PC-9 (cell line): Measurements from ENCODE around the gene COL5A3. TPM values are rescaled to one million over a fixed set of nuclear protein-coding genes. Genes with fewer than 3 reads are reported as not detected.
A peak's percentile ranks its signal among the peaks of the same experiment; 100 is the strongest.

Source experiments
- BruUV-seq: library from RNA; stranded (reverse); fragments of 400-500 nt; replicated peaks from 2 replicates; lab custom pipeline; 2021; lab: Mats Ljungman, UMichigan
- CTCF ChIA-PET: fragments of 300-600 bp; sonication (Branson Sonifier 250); formaldehyde crosslinking; loops from one replicate; lab custom pipeline; 2022; ENCODE audit warnings: antibody characterized with exemption; lab: Charles Lee
- POLR2A ChIA-PET: fragments of 300-600 bp; sonication (Branson Sonifier 250); formaldehyde crosslinking; loops from one replicate; lab custom pipeline; 2022; ENCODE audit warnings: antibody characterized with exemption; ENCODE audit not compliant: unreplicated experiment; lab: Charles Lee
- DNase-seq, 2 experiments: peaks; one replicate each; pipeline versions ENCODE4 v3.0.0 to v3.0.0-alpha.2; 2015 to 2022; ENCODE audit warnings: mixed read lengths in 1 of 2
- H2AFZ ChIP-seq: fragments of 200-600 bp; sonication (generic); 2 replicates; pipeline ENCODE4 v1.8.1; 2017; ENCODE audit warnings: antibody characterized with exemption
- H3F3A ChIP-seq: fragments of 200-600 bp; sonication (generic); 2 replicates; pipeline ENCODE4 v1.8.1; 2017; ENCODE audit warnings: antibody characterized with exemption, mild to moderate bottlenecking, low read depth; ENCODE audit not compliant: insufficient read depth
- H3K27ac ChIP-seq: fragments of 200-600 bp; sonication (generic); 2 replicates; pipeline ENCODE4 v1.6.1; 2016; ENCODE audit warnings: mixed run types
- H3K27me3 ChIP-seq: fragments of 200-600 bp; sonication (generic); 2 replicates; pipeline ENCODE4 v1.6.1; 2016; ENCODE audit warnings: low read depth, mixed run types; ENCODE audit not compliant: insufficient read depth
- H3K36me3 ChIP-seq: fragments of 200-600 bp; sonication (generic); 2 replicates; pipeline ENCODE4 v1.6.1; 2016; ENCODE audit warnings: low read depth, mixed run types
- H3K4me1 ChIP-seq: fragments of 200-600 bp; sonication (generic); replicated peaks from 2 replicates; pipeline ENCODE4 v1.6.1; 2016; ENCODE audit warnings: mixed run types; ENCODE audit not compliant: insufficient read depth
- H3K4me2 ChIP-seq: fragments of 200-600 bp; sonication (generic); 2 replicates; pipeline ENCODE4 v1.6.1; 2017; ENCODE audit warnings: mixed run types
- H3K4me3 ChIP-seq: fragments of 200-600 bp; sonication (generic); 2 replicates; pipeline ENCODE4 v1.6.1; 2016; ENCODE audit warnings: mixed run types
- H3K79me2 ChIP-seq: fragments of 200-600 bp; sonication (generic); 2 replicates; pipeline ENCODE4 v1.6.1; 2017; ENCODE audit warnings: low read depth, mixed run types
- H3K9me2 ChIP-seq: fragments of 200-600 bp; sonication (generic); 2 replicates; pipeline ENCODE4 v1.8.1; 2017; ENCODE audit warnings: mild to moderate bottlenecking; ENCODE audit not compliant: insufficient read depth
- H3K9me3 ChIP-seq: fragments of 200-600 bp; sonication (generic); 2 replicates; pipeline ENCODE4 v1.8.1; 2016; ENCODE audit warnings: low read depth; ENCODE audit not compliant: insufficient read depth
- H4K20me1 ChIP-seq: fragments of 200-600 bp; sonication (generic); 2 replicates; pipeline ENCODE4 v1.8.1; 2017; ENCODE audit not compliant: insufficient read depth
- EZH2 ChIP-seq: fragments of 200-600 bp; sonication (generic); IDR thresholded peaks from 2 replicates; pipeline ENCODE4 v1.8.0; 2017; ENCODE audit warnings: antibody characterized with exemption, low read depth
- intact Hi-C: fragments of 100-400 bp; cut with micrococcal nuclease; formaldehyde crosslinking; loops from one replicate; pipeline ENCODE4 v1.10.0; 2022; ENCODE audit not compliant: unreplicated experiment
- total RNA-seq: library from RNA; stranded (reverse); gene quantifications from 2 replicates; pipeline ENCODE4 v1.2.3, GENCODE V29; 2021
- TF ChIP-seq, protein P1 (sequence below): fragments of 200-600 bp; sonication (generic); conservative IDR thresholded peaks from 2 replicates; pipeline ENCODE4 v1.6.1; 2017; ENCODE audit warnings: mixed run types, antibody characterized with exemption, mild to moderate bottlenecking, moderate library complexity

The COL5A3 gene
- total RNA-seq, 1 experiment from 2014 or later = not detected

DNA sequence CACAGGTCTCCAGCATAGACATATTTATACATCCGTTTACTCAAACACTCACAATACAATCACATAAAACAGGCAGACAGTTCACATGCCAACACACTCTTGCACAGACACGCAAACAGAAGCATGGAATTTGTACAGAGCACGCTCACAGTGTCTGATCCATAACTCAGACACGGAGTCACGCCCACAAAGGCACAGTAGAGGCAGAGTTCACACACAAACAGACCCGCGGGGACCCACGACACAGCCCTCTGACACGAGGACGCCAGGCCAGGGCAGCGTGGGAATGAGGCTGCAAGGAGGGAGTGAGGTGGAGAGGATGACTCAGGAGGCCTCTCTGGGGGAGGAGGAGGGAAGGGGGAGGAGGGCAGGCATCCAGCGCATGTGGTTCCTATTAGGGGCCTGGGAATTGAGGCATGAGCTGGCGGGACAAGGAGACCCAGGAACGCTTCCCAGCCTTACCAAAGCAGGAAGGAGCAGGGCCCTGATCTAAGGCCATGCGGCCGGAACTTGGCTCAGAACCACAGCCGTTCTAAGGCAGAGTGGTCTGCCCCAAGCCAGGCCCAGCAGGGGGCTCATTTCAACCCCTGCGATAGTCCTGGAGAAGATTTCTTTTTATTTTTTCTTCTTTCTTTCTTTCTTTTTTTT, 64.9 kb downstream of the COL5A3 start:
- POLR2A ChIA-PET = no interaction called here
- Histone ChIP-seq H3K9me3 (peaks cover 11% of the 10 kb centered on the region; the same call in 1 of the 2 replicates), H3K36me3 (no peaks in the 10 kb centered on the region), H2AFZ (no peak overlapping the region), H3K4me1 (no peaks in the 10 kb centered on the region), H3K27me3 (peaks cover 29% of the 10 kb centered on the region; the same call in 1 of the 2 replicates), H3F3A (no peaks in the 10 kb centered on the region), H3K79me2 (no peaks in the 10 kb centered on the region), H3K4me2 (peak overlapping the region; percentile 31; the same call in 1 of the 2 replicates), H3K9me2 (no peaks in the 10 kb centered on the region), H4K20me1 (no peaks in the 10 kb centered on the region), H3K4me3 (no peak overlapping the region), H3K27ac (no peak overlapping the region)
- CTCF ChIA-PET = no interaction called here
- no peak for DNase-seq
- BruUV-seq = no TSS peak
- intact Hi-C loops = no loop called here
- TF ChIP-seq, protein P1, sequence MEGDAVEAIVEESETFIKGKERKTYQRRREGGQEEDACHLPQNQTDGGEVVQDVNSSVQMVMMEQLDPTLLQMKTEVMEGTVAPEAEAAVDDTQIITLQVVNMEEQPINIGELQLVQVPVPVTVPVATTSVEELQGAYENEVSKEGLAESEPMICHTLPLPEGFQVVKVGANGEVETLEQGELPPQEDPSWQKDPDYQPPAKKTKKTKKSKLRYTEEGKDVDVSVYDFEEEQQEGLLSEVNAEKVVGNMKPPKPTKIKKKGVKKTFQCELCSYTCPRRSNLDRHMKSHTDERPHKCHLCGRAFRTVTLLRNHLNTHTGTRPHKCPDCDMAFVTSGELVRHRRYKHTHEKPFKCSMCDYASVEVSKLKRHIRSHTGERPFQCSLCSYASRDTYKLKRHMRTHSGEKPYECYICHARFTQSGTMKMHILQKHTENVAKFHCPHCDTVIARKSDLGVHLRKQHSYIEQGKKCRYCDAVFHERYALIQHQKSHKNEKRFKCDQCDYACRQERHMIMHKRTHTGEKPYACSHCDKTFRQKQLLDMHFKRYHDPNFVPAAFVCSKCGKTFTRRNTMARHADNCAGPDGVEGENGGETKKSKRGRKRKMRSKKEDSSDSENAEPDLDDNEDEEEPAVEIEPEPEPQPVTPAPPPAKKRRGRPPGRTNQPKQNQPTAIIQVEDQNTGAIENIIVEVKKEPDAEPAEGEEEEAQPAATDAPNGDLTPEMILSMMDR = no peak
- TF ChIP-seq EZH2 = no peak

DNA sequence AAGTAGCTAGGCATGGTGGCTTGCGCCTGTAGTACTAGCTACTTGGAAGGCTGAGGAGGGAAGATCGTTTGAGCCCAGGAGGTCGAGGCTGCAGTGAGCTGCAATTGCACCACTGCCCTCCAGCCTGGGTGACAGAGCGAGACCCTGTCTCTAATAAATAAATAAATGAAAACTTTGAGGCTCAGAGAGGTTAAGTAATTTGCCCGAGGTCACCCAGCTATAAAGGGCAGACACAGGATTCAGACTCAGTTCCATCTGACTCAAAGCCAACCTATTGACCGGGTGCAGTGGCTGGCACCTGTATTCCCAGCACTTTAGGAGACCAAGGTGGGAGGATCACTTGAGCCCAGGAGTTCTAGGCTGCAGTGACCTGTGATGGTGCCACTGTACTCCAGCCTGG, 66.6 kb downstream of the COL5A3 start:
- Histone ChIP-seq H3K36me3 (no peaks in the 10 kb centered on the region), H3K4me3 (no peak overlapping the region), H4K20me1 (no peaks in the 10 kb centered on the region), H3F3A (no peaks in the 10 kb centered on the region), H3K9me3 (peaks cover 11% of the 10 kb centered on the region; the same call in 1 of the 2 replicates), H2AFZ (no peak overlapping the region), H3K27ac (no peak overlapping the region), H3K4me2 (no peak overlapping the region), H3K9me2 (no peaks in the 10 kb centered on the region), H3K4me1 (no peaks in the 10 kb centered on the region), H3K79me2 (no peaks in the 10 kb centered on the region), H3K27me3 (peaks cover 35% of the 10 kb centered on the region; the same call in 1 of the 2 replicates)
- ChIA-PET POLR2A (no interaction called here), CTCF (interaction anchor here (0.6 kb wide), 1 partner anchor 318 kb away, joined by 3 read pairs; no protein-coding TSS in a partner anchor)
- intact Hi-C loops = no loop called here
- DNase-seq = no peak
- no TSS peak for BruUV-seq
- TF ChIP-seq, protein P1 = no peak
- TF ChIP-seq EZH2 = no peak

DNA sequence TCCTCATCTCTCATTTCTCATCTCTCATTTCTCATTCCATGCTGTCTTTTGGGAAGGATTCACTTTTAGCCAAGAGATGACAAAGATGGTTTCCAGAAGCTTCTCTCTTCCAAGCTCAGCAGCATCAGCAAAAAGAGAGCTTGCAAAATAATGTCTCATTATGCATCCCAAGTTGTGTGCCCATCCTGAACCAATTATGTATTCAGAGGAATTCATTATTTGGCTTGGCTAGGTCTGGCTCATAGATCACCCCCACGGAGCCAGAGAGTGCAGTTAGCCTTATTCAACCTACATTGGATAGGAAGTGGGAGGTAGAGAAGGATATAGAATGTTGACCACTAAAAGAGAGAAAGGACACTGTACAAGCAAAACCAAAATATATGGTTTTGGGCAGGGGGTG, 68.6 kb downstream of the COL5A3 start:
- Histone ChIP-seq H3K4me1 (no peaks in the 10 kb centered on the region), H3K4me3 (no peak overlapping the region), H3K36me3 (no peaks in the 10 kb centered on the region), H3K9me2 (no peaks in the 10 kb centered on the region), H4K20me1 (no peaks in the 10 kb centered on the region), H3K79me2 (no peaks in the 10 kb centered on the region), H3K27me3 (peaks cover 41% of the 10 kb centered on the region; the same call in 1 of the 2 replicates), H2AFZ (no peak overlapping the region), H3F3A (0 out of 2 replicates have a peak, but pooled peaks cover 3% of the 10 kb centered on the region), H3K27ac (no peak overlapping the region), H3K9me3 (peaks cover 11% of the 10 kb centered on the region; the same call in 1 of the 2 replicates), H3K4me2 (no peak overlapping the region)
- ChIA-PET POLR2A (no interaction called here), CTCF (no interaction called here)
- TF ChIP-seq, protein P1 = no peak
- TF ChIP-seq EZH2 = no peak
- intact Hi-C loops = no loop called here
- BruUV-seq = no TSS peak
- no peak for DNase-seq
